Measurements from ENCODE around the gene RNASE11.
"Not testable (repeated sequence)": the region's sequence is repeated elsewhere in the genome, so short reads cannot be mapped to it uniquely, and the experiment has no call there.

Gene RNASE11

DNA sequence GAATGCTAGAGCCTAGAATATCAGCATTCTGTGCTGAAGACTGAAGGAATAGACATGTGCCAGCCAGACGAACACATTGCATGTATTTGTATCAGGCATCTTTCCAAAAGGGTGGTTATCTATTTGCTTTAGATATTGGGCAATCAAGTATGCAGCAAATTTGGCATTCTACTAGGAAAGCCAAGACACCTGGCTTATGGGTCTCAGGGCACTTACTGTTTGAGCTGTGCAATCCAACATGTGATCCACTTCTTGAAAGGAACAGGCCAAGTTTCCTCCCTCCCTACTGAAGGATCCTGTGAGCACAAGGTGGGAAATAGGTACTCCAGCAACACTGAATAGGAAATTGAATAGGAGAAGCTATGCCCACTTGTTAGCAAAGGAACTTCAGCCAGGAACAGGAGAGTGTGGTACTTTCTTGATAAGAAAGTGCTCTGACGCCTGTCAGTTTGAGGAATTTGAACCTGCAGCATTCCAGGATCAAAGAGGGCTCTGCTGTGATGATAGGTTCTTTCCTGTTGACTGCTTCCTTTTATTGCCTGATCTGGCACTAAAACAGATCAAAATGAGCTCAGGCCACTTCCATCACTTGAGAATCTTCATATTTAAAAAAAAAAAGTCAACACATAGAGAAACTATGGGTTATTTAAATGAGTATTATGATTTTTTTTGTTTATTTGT lies 33.1 kb upstream of the RNASE11 start:
- Histone ChIP-seq H3K4me1 (ENCODE audit: control insufficient read depth, low read length) (peaks cover 45% of the 10 kb centered on the region), H3K4me2 (ENCODE audit: low read length) (no peak overlapping the region), H3K79me2 (ENCODE audit: control insufficient read depth, low read length) (no peaks in the 10 kb centered on the region), H4K20me1 (ENCODE audit: control insufficient read depth, insufficient read depth, low read depth, low read length) (no peaks in the 10 kb centered on the region), H3K27ac (ENCODE audit: low read depth, low read length) (no peak overlapping the region), H3K36me3 (ENCODE audit: control insufficient read depth, low read length) (no peaks in the 10 kb centered on the region), H3K9me2 (replicated peaks; ENCODE audit: control insufficient read depth, low read length) (no peaks in the 10 kb centered on the region), H3K9me3 (ENCODE audit: control insufficient read depth, insufficient read depth, low read length) (no peaks in the 10 kb centered on the region), H3K4me3 (ENCODE audit: low read length) (no peak overlapping the region), H3K27me3 (ENCODE audit: control insufficient read depth, low read length) (peaks cover 52% of the 10 kb centered on the region), H3F3A (ENCODE audit: control insufficient read depth, insufficient read depth) (peaks cover 3% of the 10 kb centered on the region; the same call in 1 of the 2 replicates)
- TF ChIP-seq CTCF (IDR thresholded peaks at IDR 0.05; ENCODE audit: low read depth, low read length, poor library complexity, severe bottlenecking): no peak
- TF ChIP-seq EZH2phosphoT487 (IDR thresholded peaks at IDR 0.05; ENCODE audit: borderline replicate concordance, low read length): no peak

DNA sequence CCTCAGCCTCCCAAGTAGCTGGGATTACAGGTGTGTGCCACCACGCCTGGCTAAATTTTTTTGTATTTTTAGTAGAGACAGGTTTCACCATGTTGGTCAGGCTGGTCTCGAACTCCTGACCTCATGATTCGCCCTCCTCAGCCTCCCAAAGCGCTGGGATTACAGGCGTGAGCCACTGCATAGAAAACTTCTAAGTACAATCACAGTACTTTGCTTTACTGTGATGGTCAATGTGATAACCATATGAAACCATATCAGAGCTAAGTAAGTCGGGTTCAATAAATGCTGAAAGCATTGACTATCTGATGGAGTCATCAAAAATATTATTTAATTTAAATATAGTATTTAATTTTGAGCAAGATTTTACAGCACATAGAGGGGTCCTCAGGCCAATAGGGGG lies 31.9 kb upstream of the RNASE11 start:
- not testable (repeated sequence) for H3K79me2 ChIP-seq (ENCODE audit: control insufficient read depth, low read length); H3K9me3 ChIP-seq (ENCODE audit: control insufficient read depth, insufficient read depth, low read length); H3K36me3 ChIP-seq (ENCODE audit: control insufficient read depth, low read length); H3K9me2 ChIP-seq (replicated peaks; ENCODE audit: control insufficient read depth, low read length); H3K4me3 ChIP-seq (ENCODE audit: low read length); H3K27ac ChIP-seq (ENCODE audit: low read depth, low read length); H4K20me1 ChIP-seq (ENCODE audit: control insufficient read depth, insufficient read depth, low read depth, low read length); H3K4me2 ChIP-seq (ENCODE audit: low read length); H3F3A ChIP-seq (ENCODE audit: control insufficient read depth, insufficient read depth)
- peaks cover 32% of the 10 kb centered on the region for H3K4me1 ChIP-seq (ENCODE audit: control insufficient read depth, low read length)
- peaks cover 39% of the 10 kb centered on the region for H3K27me3 ChIP-seq (ENCODE audit: control insufficient read depth, low read length)

DNA sequence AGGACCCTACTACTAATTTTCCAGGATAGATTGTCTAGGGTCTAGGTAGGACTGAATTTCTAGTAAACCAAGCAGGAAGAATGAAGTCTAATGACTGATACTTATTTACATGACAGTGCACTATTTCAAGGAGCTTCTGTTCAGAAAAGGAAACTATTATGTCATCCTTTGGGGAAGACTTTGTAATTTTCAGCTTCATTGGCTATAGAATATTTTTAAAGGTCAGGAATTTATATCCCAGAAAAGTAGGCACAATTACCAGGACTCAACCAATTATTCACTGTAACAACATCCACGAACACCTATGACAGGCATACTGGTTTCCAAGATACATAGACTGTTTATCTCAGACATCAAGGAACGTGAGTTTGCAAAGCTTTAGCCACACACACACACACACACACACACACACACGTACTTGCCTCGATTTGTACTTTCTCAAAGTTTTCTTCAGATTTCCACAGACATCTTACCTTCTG lies 30.5 kb upstream of the RNASE11 start:
- no peak overlapping the region for H3K27ac ChIP-seq (ENCODE audit: low read depth, low read length)
- H3K79me2 ChIP-seq (ENCODE audit: control insufficient read depth, low read length): no peaks in the 10 kb centered on the region
- no peaks in the 10 kb centered on the region for H3K9me3 ChIP-seq (ENCODE audit: control insufficient read depth, insufficient read depth, low read length)
- H3K4me2 ChIP-seq (ENCODE audit: low read length): no peak overlapping the region
- TF ChIP-seq EZH2phosphoT487 (IDR thresholded peaks at IDR 0.05; ENCODE audit: borderline replicate concordance, low read length): no peak
- TF ChIP-seq CTCF (IDR thresholded peaks at IDR 0.05; ENCODE audit: low read depth, low read length, poor library complexity, severe bottlenecking): no peak
- H3K36me3 ChIP-seq (ENCODE audit: control insufficient read depth, low read length): no peaks in the 10 kb centered on the region
- H4K20me1 ChIP-seq (ENCODE audit: control insufficient read depth, insufficient read depth, low read depth, low read length): no peaks in the 10 kb centered on the region
- H3K27me3 ChIP-seq (ENCODE audit: control insufficient read depth, low read length): peaks cover 26% of the 10 kb centered on the region
- peaks cover 31% of the 10 kb centered on the region for H3K4me1 ChIP-seq (ENCODE audit: control insufficient read depth, low read length)
- no peaks in the 10 kb centered on the region for H3K9me2 ChIP-seq (replicated peaks; ENCODE audit: control insufficient read depth, low read length)
- H3F3A ChIP-seq (ENCODE audit: control insufficient read depth, insufficient read depth): no peaks in the 10 kb centered on the region
- H3K4me3 ChIP-seq (ENCODE audit: low read length): no peak overlapping the region

DNA sequence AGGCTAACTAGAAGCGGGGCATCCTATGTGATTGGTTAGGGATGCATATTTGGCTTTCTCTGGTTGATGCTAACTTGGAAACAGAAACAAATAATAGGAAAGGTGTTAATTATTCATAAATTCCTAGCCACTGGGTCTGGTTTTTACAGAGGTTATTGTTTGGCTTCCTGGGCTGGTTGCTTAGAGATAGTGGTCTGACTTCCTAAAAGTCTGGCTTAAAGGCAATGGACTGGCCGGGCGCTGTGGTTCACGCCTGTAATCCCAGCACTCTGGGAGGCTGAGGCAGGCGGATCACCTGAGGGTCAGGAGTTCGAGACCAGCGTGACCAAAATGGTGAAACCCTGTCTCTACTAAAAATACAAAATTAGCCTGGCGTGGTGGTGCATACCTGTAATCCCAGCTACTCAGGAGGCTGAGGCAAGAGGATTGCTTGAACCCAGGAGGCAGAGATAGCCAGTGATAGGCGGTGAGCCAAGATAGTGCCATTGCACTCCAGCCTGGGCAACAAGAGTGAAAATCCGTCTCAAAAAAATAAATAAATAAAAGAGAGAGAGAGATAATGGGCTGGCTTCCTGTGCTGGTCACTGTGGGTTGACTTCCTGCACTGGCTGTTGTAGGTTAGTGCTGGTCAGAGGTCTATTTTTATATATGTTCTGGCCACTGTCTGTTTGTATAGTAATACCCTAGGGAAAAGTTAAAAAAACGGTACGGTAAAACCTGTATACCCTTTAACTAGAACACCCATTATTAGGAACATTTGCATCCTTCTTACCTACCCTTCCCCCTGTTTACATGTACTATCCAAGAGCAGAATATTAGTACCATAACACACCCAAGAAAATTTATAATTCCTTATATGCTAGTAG lies 29.6 kb upstream of the RNASE11 start:
- Histone ChIP-seq H3K4me3 (ENCODE audit: low read length) (no peak overlapping the region), H3K36me3 (ENCODE audit: control insufficient read depth, low read length) (no peaks in the 10 kb centered on the region), H3K9me3 (ENCODE audit: control insufficient read depth, insufficient read depth, low read length) (no peaks in the 10 kb centered on the region), H3K4me2 (ENCODE audit: low read length) (no peak overlapping the region), H4K20me1 (ENCODE audit: control insufficient read depth, insufficient read depth, low read depth, low read length) (0 out of 2 replicates have a peak, but pooled peaks cover 4% of the 10 kb centered on the region), H3K79me2 (ENCODE audit: control insufficient read depth, low read length) (no peaks in the 10 kb centered on the region), H3K9me2 (replicated peaks; ENCODE audit: control insufficient read depth, low read length) (no peaks in the 10 kb centered on the region), H3K27me3 (ENCODE audit: control insufficient read depth, low read length) (peaks cover 17% of the 10 kb centered on the region), H3F3A (ENCODE audit: control insufficient read depth, insufficient read depth) (peaks cover 8% of the 10 kb centered on the region), H3K27ac (ENCODE audit: low read depth, low read length) (no peak overlapping the region), H3K4me1 (ENCODE audit: control insufficient read depth, low read length) (peaks cover 30% of the 10 kb centered on the region)
- TF ChIP-seq EZH2phosphoT487 (IDR thresholded peaks at IDR 0.05; ENCODE audit: borderline replicate concordance, low read length) (no peak), CTCF (IDR thresholded peaks at IDR 0.05; ENCODE audit: low read depth, low read length, poor library complexity, severe bottlenecking) (no peak)
